HuH-7 (cell line): ENCODE data around the gene WASHC3.

Experiments
- DNase-seq: peaks from one replicate; pipeline ENCODE4 v3.0.0; 2011; ENCODE audit warnings: low spot score

The WASHC3 gene

GRCh38 chr12:101967506-101967905, 94.3 kb downstream of the WASHC3 start:
- DNase-seq = no peak

DNA sequence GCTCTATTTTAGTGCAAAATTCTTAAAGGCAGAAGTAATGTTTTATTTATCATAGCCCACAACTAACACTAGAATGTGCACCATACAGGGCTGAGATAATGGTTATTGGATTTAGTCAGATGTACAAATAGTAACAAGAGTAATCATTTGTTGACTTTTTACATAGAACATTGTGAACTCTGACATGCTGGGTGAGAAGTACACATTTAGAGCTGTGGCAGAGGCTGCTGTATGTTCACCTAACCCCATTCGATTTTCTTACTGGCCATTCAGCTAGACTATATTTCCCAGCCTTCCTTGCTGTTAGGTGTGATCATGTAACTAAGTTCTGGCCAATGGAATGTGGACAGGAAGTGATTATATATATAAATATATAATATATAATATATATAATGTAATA, 95.3 kb downstream of the WASHC3 start:
- DNase-seq = no peak

- DNase-seq = no peak
These were observed 98.1 kb downstream of the WASHC3 start for GRCh38 chr12:101963697-101964096.
